22Rv1 (cell line): Measurements from ENCODE around the gene TUBB.

Experiments used
- CTCF ChIP-seq: fragments of 450-650 bp; IDR thresholded peaks from 2 replicates; pipeline ENCODE4 v1.5.1; 2017; ENCODE audit warnings: mild to moderate bottlenecking
- ZFX ChIP-seq: fragments of 450-650 bp; IDR thresholded peaks from 2 replicates; pipeline ENCODE4 v1.6.1; 2017; ENCODE audit warnings: antibody characterized with exemption, borderline replicate concordance

DNA sequence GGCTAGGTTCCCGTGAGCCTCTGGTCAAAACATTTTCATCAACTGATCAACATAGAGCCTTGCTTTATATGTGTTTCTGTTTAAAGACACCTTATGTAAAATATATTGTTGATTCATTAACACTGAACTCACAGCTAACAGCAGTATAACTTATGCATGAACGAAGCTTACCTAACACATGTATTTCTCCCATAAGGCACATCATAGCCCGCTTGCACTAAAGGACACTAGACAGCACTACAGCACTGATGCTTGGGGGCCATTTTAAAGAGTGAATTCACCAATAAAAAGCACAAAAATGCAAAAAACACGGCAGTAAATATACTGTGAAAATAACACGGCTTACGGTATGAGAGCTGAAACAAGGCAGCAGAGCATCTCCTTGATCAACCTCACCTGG lies 18.4 kb downstream of the TUBB start:
- TF ChIP-seq CTCF (no peak), ZFX (no peak)
